Thyroid gland (tissue), 4 donors: ENCODE measurements around the gene DPYD. TPM values are rescaled to one million over a fixed set of nuclear protein-coding genes. Genes with fewer than 3 reads are reported as not detected.

Experiments used
- DNase-seq, 2 donors: peaks; one replicate each; pipeline ENCODE4 v3.0.0-alpha.2; 2019
- H3K27ac ChIP-seq, 3 donors: fragments of 200-600 bp; sonication (generic); 1 replicate in 2 of 3; 2 replicates in 1 of 3; pipeline ENCODE4 v1.5.1; 2016 to 2019; ENCODE audit warnings: mild to moderate bottlenecking in 1 of 3, moderate library complexity in 1 of 3
- H3K27me3 ChIP-seq: fragments of 200-600 bp; sonication (generic); one replicate; pipeline ENCODE4 v1.5.1; 2019
- H3K36me3 ChIP-seq, 2 donors: fragments of 200-600 bp; sonication (generic); one replicate each; pipeline ENCODE4 v1.5.1; 2016 to 2019
- H3K4me1 ChIP-seq, 2 donors: fragments of 200-600 bp; sonication (generic); one replicate each; pipeline ENCODE4 v1.5.1; 2017 to 2019
- H3K4me3 ChIP-seq, 3 donors: fragments of 200-600 bp; sonication (generic); replicated peaks in 1 of 3; 1 replicate in 2 of 3; 2 replicates in 1 of 3; pipeline ENCODE4 v1.5.1; 2016; ENCODE audit warnings: mild to moderate bottlenecking in 1 of 3
- H3K9me3 ChIP-seq: fragments of 200-600 bp; sonication (generic); one replicate; pipeline ENCODE4 v1.5.1; 2017
- CTCF ChIP-seq, 6 experiments: fragments of 200-600 bp in 3 of 6; fragments of 450-650 bp in 3 of 6; sonication (generic) in 3 of 6; IDR thresholded peaks; one replicate each; pipeline ENCODE4 v1.5.1; 2016 to 2019; ENCODE audit warnings: antibody characterized with exemption in 6 of 6, mild to moderate bottlenecking in 2 of 6, inconsistent platforms in 1 of 6, moderate library complexity in 1 of 6
- POLR2A ChIP-seq, 2 donors: fragments of 450-650 bp; IDR thresholded peaks; one replicate each; pipeline ENCODE4 v1.6.1; 2017; ENCODE audit warnings: antibody characterized with exemption in 2 of 2, mild to moderate bottlenecking in 2 of 2, moderate library complexity in 1 of 2
- WGBS, 2 donors: methylation state at CpG; one replicate each; pipeline ENCODE4 v1.1.5; 2017; 5-methylcytosine and 5-hydroxymethylcytosine counted together
- intact Hi-C: fragments of 100-400 bp; cut with DNase I; formaldehyde crosslinking; loops from one replicate; pipeline ENCODE4 v1.15.1; 2023
- total RNA-seq, 4 donors: library from RNA; depleted of rRNA; stranded (reverse); fragments of >200 nt; gene quantifications; one replicate each; pipeline ENCODE4 v1.2.3, GENCODE V29; 2016

Gene DPYD
- total RNA-seq, 4 donors from 2014 or later = 27.3 to 54.0 (median 39.5) TPM

- no peaks in the 10 kb centered on the region for H3K27me3 ChIP-seq
- H3K4me3 ChIP-seq = no peak overlapping the region
- 78 to 85% methylated on average over 1 of the region's 1 CpG for WGBS, 2 donors
- H3K4me1 ChIP-seq = no peaks in the 10 kb centered on the region
- intact Hi-C loops = no loop called here
- H3K27ac ChIP-seq = no peak overlapping the region
- no peak for TF ChIP-seq POLR2A (IDR thresholded peaks at IDR 0.05)
- TF ChIP-seq CTCF (IDR thresholded peaks at IDR 0.05) = no peak
- H3K36me3 ChIP-seq = no peaks in the 10 kb centered on the region
- no peak for DNase-seq
- H3K9me3 ChIP-seq = no peaks in the 10 kb centered on the region
These were observed 710.5 kb downstream of the DPYD start for GRCh38 chr1:97210307-97210706.

GRCh38 chr1:97209381-97209957 is 711.4 kb downstream of the DPYD start:
- Histone ChIP-seq H3K27me3 (no peaks in the 10 kb centered on the region), H3K4me3 (no peak overlapping the region), H3K4me1 (no peaks in the 10 kb centered on the region), H3K9me3 (no peaks in the 10 kb centered on the region), H3K36me3 (no peaks in the 10 kb centered on the region), H3K27ac (no peak overlapping the region)
- intact Hi-C loops = no loop called here
- TF ChIP-seq POLR2A (IDR thresholded peaks at IDR 0.05) (no peak), CTCF (IDR thresholded peaks at IDR 0.05) (no peak)
- no peak for DNase-seq
- 75 to 82% methylated on average over 3 of the region's 3 CpGs for WGBS, 2 donors

GRCh38 chr1:97207868-97208267 is 713.0 kb downstream of the DPYD start:
- H3K9me3 ChIP-seq = no peaks in the 10 kb centered on the region
- TF ChIP-seq CTCF (IDR thresholded peaks at IDR 0.05) = no peak
- no peak for TF ChIP-seq POLR2A (IDR thresholded peaks at IDR 0.05)
- no peaks in the 10 kb centered on the region for H3K36me3 ChIP-seq
- H3K27ac ChIP-seq = no peak overlapping the region
- H3K27me3 ChIP-seq = no peaks in the 10 kb centered on the region
- H3K4me1 ChIP-seq = no peaks in the 10 kb centered on the region
- no peak for DNase-seq
- no peak overlapping the region for H3K4me3 ChIP-seq
- intact Hi-C loops = no loop called here

- Histone ChIP-seq H3K4me3 (no peak overlapping the region), H3K4me1 (no peaks in the 10 kb centered on the region), H3K36me3 (no peaks in the 10 kb centered on the region), H3K27ac (no peak overlapping the region), H3K27me3 (no peaks in the 10 kb centered on the region), H3K9me3 (no peaks in the 10 kb centered on the region)
- intact Hi-C loops = no loop called here
- no peak for TF ChIP-seq POLR2A (IDR thresholded peaks at IDR 0.05)
- TF ChIP-seq CTCF (IDR thresholded peaks at IDR 0.05) = no peak
- WGBS, 2 donors = 65 to 72% methylated on average over 1 of the region's 1 CpG
- no peak for DNase-seq
These were observed 716.4 kb downstream of the DPYD start for GRCh38 chr1:97204468-97204867.

- Histone ChIP-seq H3K4me1 (no peaks in the 10 kb centered on the region), H3K27ac (no peak overlapping the region), H3K4me3 (no peak overlapping the region), H3K9me3 (no peaks in the 10 kb centered on the region), H3K27me3 (no peaks in the 10 kb centered on the region), H3K36me3 (no peaks in the 10 kb centered on the region)
- intact Hi-C loops = no loop called here
- DNase-seq = no peak
- WGBS, 2 donors = 62 to 68% methylated on average over 5 of the region's 5 CpGs
- TF ChIP-seq POLR2A (IDR thresholded peaks at IDR 0.05) (no peak), CTCF (IDR thresholded peaks at IDR 0.05) (no peak)
These were observed 718.1 kb downstream of the DPYD start for GRCh38 chr1:97202481-97203380.
